Chondrocyte (in vitro differentiated cells): Measurements from ENCODE around the gene SREBF2. TPM values are rescaled to one million over a fixed set of nuclear protein-coding genes. Genes with fewer than 3 reads are reported as not detected.

Experiments used
- DNase-seq: peaks from one replicate; pipeline ENCODE4 v3.0.0; 2021; ENCODE audit warnings: mixed read lengths, low spot score
- H3K27ac Mint-ChIP-seq: one replicate; pipeline ENCODE4 v1.8.0; 2021; ENCODE audit warnings: mild to moderate bottlenecking, moderate library complexity, mixed read lengths; ENCODE audit not compliant: unreplicated experiment
- H3K27me3 Mint-ChIP-seq: 2 replicates; pipeline ENCODE4 v1.8.0; 2021; ENCODE audit warnings: low read depth, mixed read lengths
- H3K36me3 Mint-ChIP-seq: 2 replicates; pipeline ENCODE4 v1.8.0; 2021; ENCODE audit warnings: low read depth, mixed read lengths
- H3K4me1 Mint-ChIP-seq: 2 replicates; pipeline ENCODE4 v1.8.0; 2021; ENCODE audit warnings: low read depth, mild to moderate bottlenecking, mixed read lengths
- H3K4me3 Mint-ChIP-seq: one replicate; pipeline ENCODE4 v1.8.0; 2021; ENCODE audit warnings: mild to moderate bottlenecking, moderate library complexity, mixed read lengths; ENCODE audit not compliant: unreplicated experiment
- H3K9me3 Mint-ChIP-seq: 2 replicates; pipeline ENCODE4 v1.8.0; 2021; ENCODE audit warnings: low read depth, mixed read lengths
- CTCF ChIP-seq: fragments of 200-600 bp; sonication (generic); IDR thresholded peaks from 2 replicates; pipeline ENCODE4 v1.5.0; 2021; ENCODE audit warnings: antibody characterized with exemption, mild to moderate bottlenecking, moderate library complexity
- total RNA-seq: library from RNA; stranded (reverse); gene quantifications from 3 replicates; pipeline ENCODE4 v1.2.1, GENCODE V29; 2021

The SREBF2 gene
- total RNA-seq, 1 donor from 2014 or later: 106 TPM

GRCh38 chr22:41914611-41915034 is 81.7 kb downstream of the SREBF2 start:
- Mint-ChIP-seq H3K27ac (no peak overlapping the region), H3K4me3 (no peak overlapping the region), H3K4me1 (peaks cover 10% of the 10 kb centered on the region), H3K9me3 (no peaks in the 10 kb centered on the region), H3K27me3 (peaks cover 40% of the 10 kb centered on the region), H3K36me3 (no peaks in the 10 kb centered on the region)
- DNase-seq: no peak
- TF ChIP-seq CTCF: no peak

DNA sequence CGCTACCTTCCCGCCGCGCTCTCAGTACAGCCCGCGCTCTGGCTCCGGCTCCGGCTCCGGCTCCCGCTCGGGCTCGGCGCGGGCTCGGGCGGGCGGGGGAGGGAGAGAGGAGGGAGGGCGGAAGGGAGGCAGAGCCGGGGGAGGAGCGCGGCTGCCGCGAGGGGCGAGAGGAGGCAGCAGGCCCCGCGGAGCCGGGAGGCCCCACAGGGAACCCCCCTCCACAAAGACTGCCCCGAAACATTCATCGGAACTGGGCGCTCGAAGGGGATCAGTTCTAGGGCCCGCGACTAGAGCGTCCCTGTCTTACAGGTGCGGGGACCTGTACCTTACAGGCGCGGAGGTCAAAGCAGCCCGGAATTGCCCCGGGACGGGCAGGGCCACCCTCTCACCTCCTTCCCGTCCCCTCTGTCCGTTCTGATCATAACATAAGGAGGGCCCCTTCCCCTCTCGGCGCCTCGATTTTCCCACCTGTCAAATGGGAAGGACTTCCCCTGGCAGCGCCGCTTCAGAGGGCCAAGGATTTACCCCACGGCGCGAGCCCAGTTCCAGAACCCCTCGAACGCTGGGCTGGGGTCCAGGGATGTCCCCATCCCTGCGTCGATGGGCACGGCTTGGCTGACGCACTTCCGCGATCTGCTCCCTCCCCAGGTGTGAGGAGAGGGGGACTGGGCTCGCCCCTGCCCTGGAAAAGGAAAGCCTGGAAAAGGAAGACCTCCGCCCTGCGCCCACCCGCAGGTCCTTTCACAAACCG is 82.3 kb downstream of the SREBF2 start, which contains the start of gene SHISA8:
Gene SHISA8 (minus strand): TSS at position 40 of the 751 bp plus-strand sequence. CDS start 407 bp downstream, outside the sequence.
- Mint-ChIP-seq H3K36me3 (no peaks in the 10 kb centered on the region), H3K4me3 (no peak within 1 kb of the TSS), H3K9me3 (no peaks in the 10 kb centered on the region), H3K27me3 (peaks cover 40% of the 10 kb centered on the region), H3K27ac (no peak within 1 kb of the TSS), H3K4me1 (peaks cover 10% of the 10 kb centered on the region)
- TF ChIP-seq CTCF: no peak
- no peak for DNase-seq

GRCh38 chr22:41915786-41916493 is 83.0 kb downstream of the SREBF2 start:
- Mint-ChIP-seq H3K27me3 (peaks cover 40% of the 10 kb centered on the region), H3K36me3 (no peaks in the 10 kb centered on the region), H3K4me1 (peaks cover 10% of the 10 kb centered on the region), H3K9me3 (no peaks in the 10 kb centered on the region), H3K4me3 (no peak overlapping the region), H3K27ac (no peak overlapping the region)
- no peak for DNase-seq
- TF ChIP-seq CTCF: no peak

GRCh38 chr22:41916745-41917358 is 83.9 kb downstream of the SREBF2 start:
- DNase-seq: no peak
- TF ChIP-seq CTCF: no peak
- no peak overlapping the region for H3K27ac Mint-ChIP-seq
- H3K4me3 Mint-ChIP-seq: no peak overlapping the region
- no peaks in the 10 kb centered on the region for H3K9me3 Mint-ChIP-seq
- H3K36me3 Mint-ChIP-seq: no peaks in the 10 kb centered on the region
- H3K4me1 Mint-ChIP-seq: peaks cover 8% of the 10 kb centered on the region
- H3K27me3 Mint-ChIP-seq: peaks cover 34% of the 10 kb centered on the region

- Mint-ChIP-seq H3K4me3 (no peak overlapping the region), H3K4me1 (peaks cover 8% of the 10 kb centered on the region), H3K36me3 (no peaks in the 10 kb centered on the region), H3K9me3 (no peaks in the 10 kb centered on the region), H3K27me3 (peaks cover 28% of the 10 kb centered on the region), H3K27ac (no peak overlapping the region)
- no peak for DNase-seq
- TF ChIP-seq CTCF: no peak
These were observed 84.5 kb downstream of the SREBF2 start for GRCh38 chr22:41917375-41917902.
